Measurements from ENCODE around the gene PROSER2. TPM values are rescaled to one million over a fixed set of nuclear protein-coding genes. Genes with fewer than 3 reads are reported as not detected.

The PROSER2 gene
- total and polyA plus RNA-seq, 2 of the 13 experiments (the other 11 are each of a cell fraction or from before 2014, with no cell fraction given): 6.9 to 7.7 TPM

DNA sequence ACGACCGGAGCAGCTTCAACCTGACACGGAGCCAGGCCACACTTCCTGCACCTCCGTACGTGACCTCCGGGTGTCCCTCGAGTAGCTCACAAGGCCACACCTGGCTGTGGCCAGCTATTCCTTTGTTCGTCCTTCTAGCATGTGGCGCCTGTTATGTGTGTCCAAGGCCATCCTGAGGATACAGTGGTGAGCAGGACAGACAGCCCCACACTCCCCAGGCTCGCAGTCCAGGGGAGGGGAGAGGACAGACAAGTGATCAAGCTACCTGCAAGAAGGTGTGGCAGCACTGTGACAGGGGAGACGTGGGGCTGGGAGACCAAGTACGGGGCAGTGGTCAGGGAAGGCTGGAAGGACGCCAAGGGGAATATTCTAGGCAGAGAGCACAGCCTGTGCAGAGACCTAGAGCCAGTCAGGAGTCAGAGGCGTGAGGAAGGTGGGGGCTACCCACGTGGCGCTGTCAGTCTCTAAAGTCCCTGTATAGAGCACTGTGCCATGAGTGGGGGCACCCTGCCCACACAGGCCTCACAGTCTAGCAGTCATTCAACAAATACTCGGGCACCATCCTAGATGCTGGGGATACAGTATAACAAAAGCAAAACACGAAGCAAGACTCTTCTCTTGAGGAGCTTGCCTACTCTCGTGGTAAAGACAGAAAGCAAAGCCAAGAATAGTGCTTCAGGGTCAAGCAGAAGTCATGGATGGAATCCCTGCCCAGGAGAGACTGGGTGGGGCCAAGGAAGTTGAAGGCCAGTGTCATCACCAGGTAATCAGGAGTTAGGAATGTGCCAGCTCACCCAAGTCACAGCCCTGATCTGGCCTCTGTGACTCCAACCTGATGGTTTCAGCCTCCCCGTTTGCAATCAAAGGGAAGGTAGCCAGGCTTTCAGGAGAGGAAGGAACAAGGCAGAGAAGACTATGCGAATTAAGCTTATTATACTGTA, 58.6 kb downstream of the PROSER2 start (continued):
- TF ChIP-seq ZNF780A (CRISPR knock-in tag; IDR thresholded peaks at IDR 0.05): 0 out of 2 replicates have a peak, but pooled peaks have one; percentile 33
- TF ChIP-seq ZNF205 (CRISPR knock-in tag; IDR thresholded peaks at IDR 0.05): no peak
- TF ChIP-seq HIVEP1 (CRISPR knock-in tag; IDR thresholded peaks at IDR 0.05): no peak
- TF ChIP-seq GLI4 (CRISPR knock-in tag; IDR thresholded peaks at IDR 0.05; ENCODE audit: borderline replicate concordance): no peak
- TF ChIP-seq TGIF2 (CRISPR knock-in tag; IDR thresholded peaks at IDR 0.05): 0 out of 2 replicates have a peak, but pooled peaks have one; percentile 47
- no peak for TF ChIP-seq GPN1 (CRISPR knock-in tag; IDR thresholded peaks at IDR 0.05; ENCODE audit: borderline replicate concordance)
- peak; percentile 33; the same call in 1 of the 2 replicates for TF ChIP-seq GFI1 (CRISPR knock-in tag; IDR thresholded peaks at IDR 0.05; ENCODE audit: borderline replicate concordance)
- TF ChIP-seq ZKSCAN8 (CRISPR knock-in tag; IDR thresholded peaks at IDR 0.05; ENCODE audit: borderline replicate concordance): peak; percentile 46; the same call in 1 of the 2 replicates
- TF ChIP-seq FOXK2 (IDR thresholded peaks at IDR 0.05): no peak
- no peak for TF ChIP-seq ZNF263 (CRISPR knock-in tag; IDR thresholded peaks at IDR 0.05)
- no peak for TF ChIP-seq ZNF572 (CRISPR knock-in tag; IDR thresholded peaks at IDR 0.05)
- no peak for TF ChIP-seq AGO1 (IDR thresholded peaks at IDR 0.05; ENCODE audit: low read depth, low read length, poor library complexity, severe bottlenecking)
- TF ChIP-seq GATAD1 (CRISPR knock-in tag; IDR thresholded peaks at IDR 0.05): no peak
- TF ChIP-seq, protein P1, sequence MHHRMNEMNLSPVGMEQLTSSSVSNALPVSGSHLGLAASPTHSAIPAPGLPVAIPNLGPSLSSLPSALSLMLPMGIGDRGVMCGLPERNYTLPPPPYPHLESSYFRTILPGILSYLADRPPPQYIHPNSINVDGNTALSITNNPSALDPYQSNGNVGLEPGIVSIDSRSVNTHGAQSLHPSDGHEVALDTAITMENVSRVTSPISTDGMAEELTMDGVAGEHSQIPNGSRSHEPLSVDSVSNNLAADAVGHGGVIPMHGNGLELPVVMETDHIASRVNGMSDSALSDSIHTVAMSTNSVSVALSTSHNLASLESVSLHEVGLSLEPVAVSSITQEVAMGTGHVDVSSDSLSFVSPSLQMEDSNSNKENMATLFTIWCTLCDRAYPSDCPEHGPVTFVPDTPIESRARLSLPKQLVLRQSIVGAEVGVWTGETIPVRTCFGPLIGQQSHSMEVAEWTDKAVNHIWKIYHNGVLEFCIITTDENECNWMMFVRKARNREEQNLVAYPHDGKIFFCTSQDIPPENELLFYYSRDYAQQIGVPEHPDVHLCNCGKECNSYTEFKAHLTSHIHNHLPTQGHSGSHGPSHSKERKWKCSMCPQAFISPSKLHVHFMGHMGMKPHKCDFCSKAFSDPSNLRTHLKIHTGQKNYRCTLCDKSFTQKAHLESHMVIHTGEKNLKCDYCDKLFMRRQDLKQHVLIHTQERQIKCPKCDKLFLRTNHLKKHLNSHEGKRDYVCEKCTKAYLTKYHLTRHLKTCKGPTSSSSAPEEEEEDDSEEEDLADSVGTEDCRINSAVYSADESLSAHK (CRISPR knock-in tag; IDR thresholded peaks at IDR 0.05; ENCODE audit: borderline replicate concordance): no peak
- TF ChIP-seq FOXA1 (IDR thresholded peaks at IDR 0.05): no peak
- peak; percentile 40; the same call in 1 of the 2 replicates for TF ChIP-seq FOXA1 (CRISPR knock-in tag; IDR thresholded peaks at IDR 0.05)
- no peak for TF ChIP-seq SP2 (CRISPR knock-in tag; IDR thresholded peaks at IDR 0.05)
- TF ChIP-seq MAFF (IDR thresholded peaks at IDR 0.05; ENCODE audit: low read depth, low read length): no peak
- TF ChIP-seq ELF1 (CRISPR knock-in tag; IDR thresholded peaks at IDR 0.05): peak; percentile 34
- TF ChIP-seq HOMEZ (CRISPR knock-in tag; IDR thresholded peaks at IDR 0.05; ENCODE audit: low read depth): peak; percentile 69; the same call in 1 of the 2 replicates
- TF ChIP-seq NFRKB (IDR thresholded peaks at IDR 0.05): no peak
- TF ChIP-seq RAD21 (CRISPR knock-in tag; IDR thresholded peaks at IDR 0.05): peak; percentile 85
- TF ChIP-seq SOX5 (CRISPR knock-in tag; IDR thresholded peaks at IDR 0.05; ENCODE audit: borderline replicate concordance): peak; percentile 82
- TF ChIP-seq, protein P2, sequence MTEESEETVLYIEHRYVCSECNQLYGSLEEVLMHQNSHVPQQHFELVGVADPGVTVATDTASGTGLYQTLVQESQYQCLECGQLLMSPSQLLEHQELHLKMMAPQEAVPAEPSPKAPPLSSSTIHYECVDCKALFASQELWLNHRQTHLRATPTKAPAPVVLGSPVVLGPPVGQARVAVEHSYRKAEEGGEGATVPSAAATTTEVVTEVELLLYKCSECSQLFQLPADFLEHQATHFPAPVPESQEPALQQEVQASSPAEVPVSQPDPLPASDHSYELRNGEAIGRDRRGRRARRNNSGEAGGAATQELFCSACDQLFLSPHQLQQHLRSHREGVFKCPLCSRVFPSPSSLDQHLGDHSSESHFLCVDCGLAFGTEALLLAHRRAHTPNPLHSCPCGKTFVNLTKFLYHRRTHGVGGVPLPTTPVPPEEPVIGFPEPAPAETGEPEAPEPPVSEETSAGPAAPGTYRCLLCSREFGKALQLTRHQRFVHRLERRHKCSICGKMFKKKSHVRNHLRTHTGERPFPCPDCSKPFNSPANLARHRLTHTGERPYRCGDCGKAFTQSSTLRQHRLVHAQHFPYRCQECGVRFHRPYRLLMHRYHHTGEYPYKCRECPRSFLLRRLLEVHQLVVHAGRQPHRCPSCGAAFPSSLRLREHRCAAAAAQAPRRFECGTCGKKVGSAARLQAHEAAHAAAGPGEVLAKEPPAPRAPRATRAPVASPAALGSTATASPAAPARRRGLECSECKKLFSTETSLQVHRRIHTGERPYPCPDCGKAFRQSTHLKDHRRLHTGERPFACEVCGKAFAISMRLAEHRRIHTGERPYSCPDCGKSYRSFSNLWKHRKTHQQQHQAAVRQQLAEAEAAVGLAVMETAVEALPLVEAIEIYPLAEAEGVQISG (CRISPR knock-in tag; IDR thresholded peaks at IDR 0.05): peak; percentile 70
- no peak for TF ChIP-seq ZFP37 (CRISPR knock-in tag; IDR thresholded peaks at IDR 0.05; ENCODE audit: borderline replicate concordance)
- no peak for TF ChIP-seq ZNF432 (CRISPR knock-in tag; IDR thresholded peaks at IDR 0.05; ENCODE audit: borderline replicate concordance)

Measured in HepG2 (cell line).